IPS-15b (cell line): ENCODE measurements around the gene TNNT1.

ENCODE experiments used
- H3K27me3 ChIP-seq: one replicate; pipeline ENCODE4 v1.6.1; 2013; ENCODE audit warnings: low read length; ENCODE audit not compliant: control insufficient read depth, insufficient read depth
- H3K36me3 ChIP-seq: one replicate; pipeline ENCODE4 v1.6.1; 2013; ENCODE audit warnings: low read length; ENCODE audit not compliant: control insufficient read depth, insufficient read depth
- H3K4me1 ChIP-seq: one replicate; pipeline ENCODE4 v1.6.1; 2013; ENCODE audit warnings: mild to moderate bottlenecking, low read length; ENCODE audit not compliant: control insufficient read depth, insufficient read depth
- H3K4me3 ChIP-seq: one replicate; pipeline ENCODE4 v1.5.1; 2013; ENCODE audit warnings: low read depth, low read length
- H3K9ac ChIP-seq: one replicate; pipeline ENCODE4 v1.6.1; 2013; ENCODE audit warnings: low read depth, mild to moderate bottlenecking, low read length
- H3K9me3 ChIP-seq: one replicate; pipeline ENCODE4 v1.6.1; 2013; ENCODE audit warnings: mild to moderate bottlenecking, low read length; ENCODE audit not compliant: control insufficient read depth, insufficient read depth

Gene TNNT1, protein sequence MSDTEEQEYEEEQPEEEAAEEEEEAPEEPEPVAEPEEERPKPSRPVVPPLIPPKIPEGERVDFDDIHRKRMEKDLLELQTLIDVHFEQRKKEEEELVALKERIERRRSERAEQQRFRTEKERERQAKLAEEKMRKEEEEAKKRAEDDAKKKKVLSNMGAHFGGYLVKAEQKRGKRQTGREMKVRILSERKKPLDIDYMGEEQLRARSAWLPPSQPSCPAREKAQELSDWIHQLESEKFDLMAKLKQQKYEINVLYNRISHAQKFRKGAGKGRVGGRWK

GRCh38 chr19:55149078-55150003, at the start of gene TNNT1:
Gene TNNT1 (minus strand): TSS chr19:55149206. CDS start chr19:55147157, 2,049 bp downstream.
- Histone ChIP-seq H3K9ac (no peak within 1 kb of the TSS), H3K4me1 (peaks cover 18% of the 10 kb centered on the region)

GRCh38 chr19:55198651-55199050, 49.6 kb upstream of the TNNT1 start:
- Histone ChIP-seq H3K36me3 (no peaks in the 10 kb centered on the region), H3K9me3 (no peaks in the 10 kb centered on the region), H3K4me3 (no peak overlapping the region), H3K27me3 (no peaks in the 10 kb centered on the region), H3K4me1 (no peaks in the 10 kb centered on the region), H3K9ac (no peak overlapping the region)

More at GRCh38 chr19:55149078-55150003, at the start of gene TNNT1:
- Histone ChIP-seq H3K9me3 (no peaks in the 10 kb centered on the region), H3K27me3 (no peaks in the 10 kb centered on the region), H3K36me3 (peaks cover 10% of the 10 kb centered on the region), H3K4me3 (peak within 1 kb of the TSS; percentile 38)

DNA sequence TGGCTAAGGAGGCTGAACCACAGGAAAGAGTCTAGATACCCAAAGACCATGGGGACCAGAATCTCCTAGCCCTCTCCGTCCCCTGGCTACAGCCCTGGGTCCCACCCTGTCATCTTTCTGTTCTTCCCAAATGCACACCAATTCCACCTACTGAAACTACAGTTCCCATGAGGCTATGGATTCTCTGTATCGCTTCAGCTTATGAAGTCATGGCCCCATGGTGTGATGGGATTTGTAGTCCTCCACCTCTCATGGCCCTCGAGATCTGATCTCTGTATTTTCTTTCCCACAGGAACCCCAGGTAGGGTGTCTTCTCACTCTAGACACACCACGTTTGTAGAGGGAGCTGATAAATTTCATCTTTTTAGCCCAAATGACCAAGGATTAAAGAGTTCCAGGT, 48.5 kb upstream of the TNNT1 start:
- no peaks in the 10 kb centered on the region for H3K36me3 ChIP-seq
- no peaks in the 10 kb centered on the region for H3K9me3 ChIP-seq
- H3K27me3 ChIP-seq, result no peaks in the 10 kb centered on the region
- no peaks in the 10 kb centered on the region for H3K4me1 ChIP-seq
- H3K9ac ChIP-seq, result no peak overlapping the region
- H3K4me3 ChIP-seq, result no peak overlapping the region

- Histone ChIP-seq H3K4me3 (no peak overlapping the region), H3K4me1 (no peaks in the 10 kb centered on the region), H3K9me3 (no peaks in the 10 kb centered on the region), H3K27me3 (no peaks in the 10 kb centered on the region), H3K9ac (no peak overlapping the region), H3K36me3 (no peaks in the 10 kb centered on the region)
These were observed 47.8 kb upstream of the TNNT1 start for GRCh38 chr19:55196803-55197202.

DNA sequence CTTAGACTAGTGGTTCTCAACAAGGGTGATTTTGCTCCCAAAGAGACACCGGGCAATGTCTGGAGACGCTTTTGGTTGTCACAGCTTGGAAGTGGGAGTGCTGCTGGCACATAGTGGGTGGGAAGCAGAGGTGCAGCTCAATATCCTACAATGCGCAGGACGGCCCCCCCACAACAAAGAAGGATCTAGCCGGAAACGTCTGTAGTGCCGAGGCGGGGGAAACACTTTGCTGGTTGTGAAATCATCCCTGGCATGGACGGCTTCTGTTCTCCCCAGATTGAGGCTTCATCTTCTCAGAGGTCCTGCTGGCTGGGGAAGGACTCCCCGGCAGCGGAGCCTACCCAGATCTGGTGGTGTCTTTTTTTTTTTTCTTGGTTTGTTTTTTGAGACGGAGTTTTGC, 44.5 kb upstream of the TNNT1 start:
- H3K9me3 ChIP-seq, result no peaks in the 10 kb centered on the region
- H3K9ac ChIP-seq, result no peak overlapping the region
- no peaks in the 10 kb centered on the region for H3K27me3 ChIP-seq
- no peak overlapping the region for H3K4me3 ChIP-seq
- H3K36me3 ChIP-seq, result no peaks in the 10 kb centered on the region
- H3K4me1 ChIP-seq, result no peaks in the 10 kb centered on the region

- no peak overlapping the region for H3K4me3 ChIP-seq
- no peak overlapping the region for H3K9ac ChIP-seq
These were observed 40.4 kb upstream of the TNNT1 start for GRCh38 chr19:55189403-55189835.

DNA sequence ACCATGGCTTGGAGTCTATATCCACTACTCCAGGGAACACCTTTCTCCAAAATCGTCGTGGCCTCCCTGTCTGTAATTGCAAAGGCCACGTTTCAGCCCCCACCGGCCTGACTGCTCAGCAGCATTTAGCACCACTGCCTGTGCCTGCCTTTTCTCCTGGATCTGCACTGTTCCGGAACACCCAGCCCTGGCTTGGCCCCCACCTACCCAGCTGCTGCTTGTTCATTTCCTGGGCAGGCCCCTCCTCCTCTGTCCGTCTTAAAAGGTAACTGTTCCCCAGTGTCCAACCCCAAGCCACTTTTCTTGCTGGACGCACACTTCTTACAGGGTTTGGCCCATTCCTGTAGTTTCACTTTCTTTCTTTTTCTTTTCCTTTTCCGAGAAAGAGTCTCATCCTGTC, 39.6 kb upstream of the TNNT1 start:
- H3K36me3 ChIP-seq, result no peaks in the 10 kb centered on the region
- H3K4me3 ChIP-seq, result no peak overlapping the region
- no peak overlapping the region for H3K9ac ChIP-seq

More at GRCh38 chr19:55189403-55189835, 40.4 kb upstream of the TNNT1 start:
- no peaks in the 10 kb centered on the region for H3K9me3 ChIP-seq
- H3K4me1 ChIP-seq, result no peaks in the 10 kb centered on the region
- peaks cover 2% of the 10 kb centered on the region for H3K27me3 ChIP-seq
- H3K36me3 ChIP-seq, result no peaks in the 10 kb centered on the region

DNA sequence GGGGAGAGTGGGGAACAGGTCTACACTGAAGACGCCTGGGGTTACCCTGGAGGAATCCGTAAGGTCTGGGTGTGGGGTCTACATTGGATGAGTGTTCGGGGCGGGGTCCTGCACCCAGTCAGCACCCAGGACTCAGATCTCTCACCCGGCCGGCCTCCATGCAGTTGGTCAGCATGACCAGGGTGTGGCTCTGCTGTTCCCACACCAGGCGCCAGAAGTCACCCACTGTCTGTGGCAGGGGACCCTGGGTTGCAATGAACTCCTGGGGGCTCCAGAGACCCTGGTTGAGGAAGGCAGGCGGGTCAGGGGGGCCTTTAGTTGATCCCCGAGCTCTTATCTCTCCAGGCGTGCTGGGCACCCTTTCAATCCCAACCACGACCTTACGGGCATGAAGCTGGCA, 37.1 kb upstream of the TNNT1 start:
- H3K9ac ChIP-seq, result no peak overlapping the region
- H3K9me3 ChIP-seq, result no peaks in the 10 kb centered on the region
- H3K27me3 ChIP-seq, result peaks cover 13% of the 10 kb centered on the region
- H3K36me3 ChIP-seq, result no peaks in the 10 kb centered on the region
- no peak overlapping the region for H3K4me3 ChIP-seq
- H3K4me1 ChIP-seq, result no peaks in the 10 kb centered on the region

More for the DNA sequence above, 39.6 kb upstream of the TNNT1 start:
- Histone ChIP-seq H3K4me1 (no peaks in the 10 kb centered on the region), H3K27me3 (peaks cover 2% of the 10 kb centered on the region), H3K9me3 (no peaks in the 10 kb centered on the region)

GRCh38 chr19:55181740-55182139, 32.7 kb upstream of the TNNT1 start:
- Histone ChIP-seq H3K36me3 (no peaks in the 10 kb centered on the region), H3K9me3 (no peaks in the 10 kb centered on the region), H3K4me1 (no peaks in the 10 kb centered on the region), H3K4me3 (no peak overlapping the region), H3K27me3 (peaks cover 23% of the 10 kb centered on the region), H3K9ac (no peak overlapping the region)

DNA sequence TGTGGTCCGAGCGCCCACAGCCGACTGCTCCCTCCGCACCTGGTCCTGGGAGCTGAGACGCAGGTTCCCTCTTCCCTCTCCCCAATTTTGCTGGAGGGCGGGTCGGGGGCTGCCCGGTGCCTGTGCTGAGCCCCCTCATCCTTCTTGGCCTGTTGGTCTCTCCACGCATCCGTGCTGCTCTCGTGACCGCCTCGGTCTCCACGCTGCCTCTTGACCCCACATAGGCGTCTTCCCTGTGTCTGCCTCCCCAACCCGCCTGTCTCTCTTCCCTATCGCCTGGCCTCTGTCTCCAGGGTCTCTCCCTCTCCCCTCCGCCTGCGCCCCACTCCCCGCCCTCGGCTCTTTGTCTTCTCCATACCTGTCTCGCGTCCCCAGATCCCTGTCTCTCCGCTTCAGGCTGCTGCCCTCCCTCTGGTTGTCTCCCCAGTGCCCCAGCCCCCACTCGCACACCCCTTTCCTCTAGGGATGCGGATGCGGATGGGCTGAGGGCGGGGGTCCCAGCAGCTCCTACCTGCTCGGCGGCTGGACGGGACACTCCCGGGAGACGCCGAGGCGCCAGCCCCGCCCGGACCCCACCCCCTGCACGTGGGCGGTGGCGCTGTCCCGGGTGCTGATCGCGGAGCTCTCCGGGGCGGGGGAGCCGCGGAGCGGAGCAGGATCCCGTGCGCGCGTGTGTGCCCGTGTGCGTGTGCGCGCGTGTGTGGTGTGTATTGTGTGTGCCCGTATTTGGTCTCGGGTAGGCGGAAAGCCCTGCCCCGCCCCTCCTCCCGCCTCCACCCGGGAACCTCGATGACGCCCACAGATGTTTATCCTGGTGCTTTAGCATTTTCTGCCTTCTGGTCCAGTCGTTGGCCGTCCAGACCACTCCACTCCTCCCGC, 30.8 kb upstream of the TNNT1 start, which contains the start of gene SYT5:
Gene SYT5 (minus strand): TSS at position 684 of the 879 bp plus-strand sequence. CDS start 1,248 bp downstream, outside the sequence.
- Histone ChIP-seq H3K36me3 (no peaks in the 10 kb centered on the region), H3K27me3 (peaks cover 37% of the 10 kb centered on the region), H3K9ac (no peak within 1 kb of the TSS), H3K9me3 (no peaks in the 10 kb centered on the region), H3K4me3 (peak within 1 kb of the TSS; percentile 80), H3K4me1 (peaks cover 4% of the 10 kb centered on the region)
